ENCODE results near the gene SUSD1. TPM values are rescaled to one million over a fixed set of nuclear protein-coding genes. Genes with fewer than 3 reads are reported as not detected.

SUSD1 gene
- total RNA-seq, 4 donors from 2014 or later: 5.9 to 10.0 (median 7.4) TPM

GRCh38 chr9:112002847-112003457, 172.1 kb downstream of the SUSD1 start:
- no peaks in the 10 kb centered on the region for H3K4me1 ChIP-seq
- no peak overlapping the region for H3K4me3 ChIP-seq
- ATAC-seq: no peak
- 91% methylated on average over 8 to 11 of the region's 11 CpGs for WGBS, 2 donors (ENCODE audit: low coverage in 1 of 2)
- no peaks in the 10 kb centered on the region for H3K9me3 ChIP-seq
- no peaks in the 10 kb centered on the region for H3K27me3 ChIP-seq
- H3K36me3 ChIP-seq: no peaks in the 10 kb centered on the region
- H3K27ac ChIP-seq: no peak overlapping the region
- TF ChIP-seq POLR2AphosphoS5 (IDR thresholded peaks at IDR 0.05): no peak
- TF ChIP-seq POLR2A (IDR thresholded peaks at IDR 0.05): no peak
- TF ChIP-seq CTCF (IDR thresholded peaks at IDR 0.05): no peak
- TF ChIP-seq EP300 (IDR thresholded peaks at IDR 0.05): no peak

GRCh38 chr9:112002131-112002846, 172.8 kb downstream of the SUSD1 start:
- whole genome bisulfite sequencing, 2 donors (ENCODE audit: low coverage in 1 of 2): 72 to 76% methylated on average over 6 to 10 of the region's 11 CpGs

GRCh38 chr9:112000743-112001142, 174.4 kb downstream of the SUSD1 start:
- Histone ChIP-seq H3K27ac (no peak overlapping the region), H3K4me1 (no peaks in the 10 kb centered on the region), H3K4me3 (no peak overlapping the region), H3K36me3 (no peaks in the 10 kb centered on the region), H3K27me3 (no peaks in the 10 kb centered on the region), H3K9me3 (no peaks in the 10 kb centered on the region)
- no peak for TF ChIP-seq CTCF (IDR thresholded peaks at IDR 0.05)
- TF ChIP-seq EP300 (IDR thresholded peaks at IDR 0.05): no peak
- TF ChIP-seq POLR2A (IDR thresholded peaks at IDR 0.05): no peak
- no peak for TF ChIP-seq POLR2AphosphoS5 (IDR thresholded peaks at IDR 0.05)
- no peak for ATAC-seq
- WGBS, 2 donors (ENCODE audit: low coverage in 1 of 2): 87 to 92% methylated on average over 3 of the region's 3 CpGs

More at GRCh38 chr9:112002131-112002846, 172.8 kb downstream of the SUSD1 start:
- no peaks in the 10 kb centered on the region for H3K9me3 ChIP-seq
- no peaks in the 10 kb centered on the region for H3K36me3 ChIP-seq
- H3K27me3 ChIP-seq: no peaks in the 10 kb centered on the region
- no peak overlapping the region for H3K27ac ChIP-seq
- ATAC-seq: no peak
- TF ChIP-seq POLR2A (IDR thresholded peaks at IDR 0.05) (no peak), POLR2AphosphoS5 (IDR thresholded peaks at IDR 0.05) (no peak), EP300 (IDR thresholded peaks at IDR 0.05) (no peak), CTCF (IDR thresholded peaks at IDR 0.05) (no peak)
- no peak overlapping the region for H3K4me3 ChIP-seq
- no peaks in the 10 kb centered on the region for H3K4me1 ChIP-seq

GRCh38 chr9:111999319-111999718, 175.8 kb downstream of the SUSD1 start:
- H3K9me3 ChIP-seq: no peaks in the 10 kb centered on the region
- H3K4me1 ChIP-seq: no peaks in the 10 kb centered on the region
- 80 to 86% methylated on average over 1 to 2 of the region's 3 CpGs for WGBS, 2 donors (ENCODE audit: low coverage in 1 of 2)
- H3K4me3 ChIP-seq: no peak overlapping the region
- H3K27me3 ChIP-seq: no peaks in the 10 kb centered on the region
- H3K27ac ChIP-seq: no peak overlapping the region
- ATAC-seq: no peak
- no peaks in the 10 kb centered on the region for H3K36me3 ChIP-seq
- TF ChIP-seq CTCF (IDR thresholded peaks at IDR 0.05) (no peak), POLR2AphosphoS5 (IDR thresholded peaks at IDR 0.05) (no peak), EP300 (IDR thresholded peaks at IDR 0.05) (no peak), POLR2A (IDR thresholded peaks at IDR 0.05) (no peak)

GRCh38 chr9:111997831-111998230, 177.3 kb downstream of the SUSD1 start:
- H3K4me1 ChIP-seq: peaks cover 0 to 8% (median 0%) of the 10 kb centered on the region in 3 donors
- H3K9me3 ChIP-seq: no peaks in the 10 kb centered on the region
- H3K36me3 ChIP-seq: no peaks in the 10 kb centered on the region
- TF ChIP-seq POLR2AphosphoS5 (IDR thresholded peaks at IDR 0.05) (no peak), POLR2A (IDR thresholded peaks at IDR 0.05) (no peak), CTCF (IDR thresholded peaks at IDR 0.05) (no peak), EP300 (IDR thresholded peaks at IDR 0.05) (no peak)
- no peak overlapping the region for H3K27ac ChIP-seq
- no peak for ATAC-seq
- H3K27me3 ChIP-seq: no peaks in the 10 kb centered on the region
- 90 to 93% methylated on average over 5 of the region's 5 CpGs for WGBS, 2 donors (ENCODE audit: low coverage in 1 of 2)
- no peak overlapping the region for H3K4me3 ChIP-seq
